ENCODE results near the gene MN1.
A peak's percentile ranks its signal among the peaks of the same experiment; 100 is the strongest.
"Not testable (repeated sequence)": the region's sequence is repeated elsewhere in the genome, so short reads cannot be mapped to it uniquely, and the experiment has no call there.

Gene MN1

DNA sequence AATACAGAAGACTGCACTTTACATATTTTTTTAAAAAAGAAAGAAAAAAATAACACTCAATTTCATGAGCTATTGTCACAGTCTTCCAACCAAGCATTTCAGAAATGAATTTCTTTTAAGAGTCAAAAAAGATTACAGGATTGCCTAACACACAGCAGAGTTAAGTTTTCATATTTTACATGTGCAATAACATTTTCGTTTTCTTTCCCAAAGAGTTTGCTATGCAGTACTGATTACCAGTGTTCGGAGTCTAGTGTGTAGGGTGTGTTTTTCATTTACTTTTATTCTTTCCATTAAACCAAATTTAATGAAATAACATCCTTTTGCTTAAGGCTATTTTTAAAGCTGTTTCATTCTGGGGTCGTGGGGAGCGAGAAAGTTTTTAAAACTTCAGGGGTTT is 53.2 kb downstream of the MN1 start:
- FAIRE-seq = no peak
- TF ChIP-seq, protein P1, sequence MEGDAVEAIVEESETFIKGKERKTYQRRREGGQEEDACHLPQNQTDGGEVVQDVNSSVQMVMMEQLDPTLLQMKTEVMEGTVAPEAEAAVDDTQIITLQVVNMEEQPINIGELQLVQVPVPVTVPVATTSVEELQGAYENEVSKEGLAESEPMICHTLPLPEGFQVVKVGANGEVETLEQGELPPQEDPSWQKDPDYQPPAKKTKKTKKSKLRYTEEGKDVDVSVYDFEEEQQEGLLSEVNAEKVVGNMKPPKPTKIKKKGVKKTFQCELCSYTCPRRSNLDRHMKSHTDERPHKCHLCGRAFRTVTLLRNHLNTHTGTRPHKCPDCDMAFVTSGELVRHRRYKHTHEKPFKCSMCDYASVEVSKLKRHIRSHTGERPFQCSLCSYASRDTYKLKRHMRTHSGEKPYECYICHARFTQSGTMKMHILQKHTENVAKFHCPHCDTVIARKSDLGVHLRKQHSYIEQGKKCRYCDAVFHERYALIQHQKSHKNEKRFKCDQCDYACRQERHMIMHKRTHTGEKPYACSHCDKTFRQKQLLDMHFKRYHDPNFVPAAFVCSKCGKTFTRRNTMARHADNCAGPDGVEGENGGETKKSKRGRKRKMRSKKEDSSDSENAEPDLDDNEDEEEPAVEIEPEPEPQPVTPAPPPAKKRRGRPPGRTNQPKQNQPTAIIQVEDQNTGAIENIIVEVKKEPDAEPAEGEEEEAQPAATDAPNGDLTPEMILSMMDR (IDR thresholded peaks at IDR 0.05; ENCODE audit: insufficient read depth, missing control alignments) = no peak
- no peak for DNase-seq (ENCODE audit: insufficient read length, low spot score)

DNA sequence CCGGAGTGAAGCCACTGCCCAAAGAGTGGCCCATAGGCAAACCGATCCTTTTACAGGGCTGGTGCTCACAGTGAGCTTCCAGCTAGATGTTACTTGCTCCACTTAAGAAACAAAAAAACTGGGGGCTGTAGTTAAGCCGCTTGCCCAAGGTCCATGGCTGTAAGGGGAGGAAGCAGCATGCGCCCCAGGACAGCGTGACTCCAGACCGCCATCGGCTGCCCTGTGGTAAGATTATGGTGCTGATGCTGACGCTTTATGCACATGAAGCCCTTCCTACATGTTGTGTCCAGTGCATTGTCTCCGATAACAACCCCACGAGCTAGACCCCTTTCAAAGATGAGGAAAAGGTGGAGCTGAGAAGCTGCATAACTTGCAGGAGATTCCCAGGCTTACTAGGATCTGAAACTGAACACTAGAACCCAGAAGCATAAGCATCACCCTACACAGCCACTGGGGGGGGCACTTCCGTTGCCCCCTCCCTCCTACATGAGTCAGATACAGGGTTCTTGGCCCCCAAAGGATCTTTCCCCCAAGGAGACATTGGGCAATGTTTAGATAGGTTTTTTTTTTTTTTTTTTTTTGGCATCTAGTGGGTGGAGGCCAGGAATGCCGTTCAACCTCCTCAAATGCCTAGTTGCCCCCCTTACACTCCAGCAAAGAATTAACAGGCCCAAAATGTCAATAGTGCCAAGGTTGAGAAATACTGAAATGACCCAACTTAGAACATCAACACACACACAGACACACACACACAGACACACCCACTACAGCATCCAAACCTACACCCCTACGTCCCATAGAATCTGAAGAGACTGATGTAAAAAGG is 53.9 kb downstream of the MN1 start:
- no peak for DNase-seq (ENCODE audit: insufficient read length, low spot score)
- no peak for FAIRE-seq
- TF ChIP-seq, protein P1 (IDR thresholded peaks at IDR 0.05; ENCODE audit: insufficient read depth, missing control alignments) = peak; percentile 18

DNA sequence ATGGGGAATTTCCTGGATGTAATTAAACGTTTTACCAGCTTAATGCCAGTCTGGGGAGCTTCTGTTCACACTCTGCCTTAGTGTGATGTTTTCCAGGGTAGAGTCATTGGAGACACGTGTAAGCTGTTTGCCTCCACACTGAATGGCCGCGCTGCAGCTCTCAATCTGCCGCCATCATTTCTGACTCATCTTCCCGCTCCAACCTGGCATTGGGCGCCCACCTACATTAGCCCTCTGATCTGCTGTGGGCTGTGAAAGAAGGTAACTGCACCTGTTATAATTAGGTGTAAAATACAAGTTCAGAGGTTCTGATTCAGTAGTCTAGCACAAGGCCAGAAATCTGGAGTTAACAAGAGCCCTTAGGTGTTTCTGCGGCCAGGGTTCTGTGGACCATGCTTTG is 54.6 kb downstream of the MN1 start:
- FAIRE-seq = no peak
- TF ChIP-seq, protein P1 (IDR thresholded peaks at IDR 0.05; ENCODE audit: insufficient read depth, missing control alignments) = no peak
- no peak for DNase-seq (ENCODE audit: insufficient read length, low spot score)

DNA sequence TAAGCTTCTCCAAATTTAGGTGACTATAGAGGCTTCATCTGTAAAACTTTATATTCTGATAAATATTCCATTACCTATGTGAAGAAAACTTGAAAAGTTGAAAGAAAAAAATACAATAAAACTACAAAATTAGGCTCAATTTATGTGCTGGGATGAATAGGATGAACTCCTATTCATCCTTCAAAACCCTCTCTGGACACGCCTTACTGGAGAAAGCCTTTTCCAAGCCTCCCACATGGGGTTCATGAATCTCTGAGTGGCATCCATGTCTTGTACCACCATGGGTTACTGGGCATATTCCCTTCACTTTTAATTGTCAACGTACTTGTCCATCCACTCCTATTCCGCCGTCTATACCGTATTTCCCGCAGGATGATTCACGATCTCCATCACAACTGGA is 55.7 kb downstream of the MN1 start:
- no peak for DNase-seq (ENCODE audit: insufficient read length, low spot score)
- TF ChIP-seq, protein P1 (IDR thresholded peaks at IDR 0.05; ENCODE audit: insufficient read depth, missing control alignments) = no peak
- no peak for FAIRE-seq

DNA sequence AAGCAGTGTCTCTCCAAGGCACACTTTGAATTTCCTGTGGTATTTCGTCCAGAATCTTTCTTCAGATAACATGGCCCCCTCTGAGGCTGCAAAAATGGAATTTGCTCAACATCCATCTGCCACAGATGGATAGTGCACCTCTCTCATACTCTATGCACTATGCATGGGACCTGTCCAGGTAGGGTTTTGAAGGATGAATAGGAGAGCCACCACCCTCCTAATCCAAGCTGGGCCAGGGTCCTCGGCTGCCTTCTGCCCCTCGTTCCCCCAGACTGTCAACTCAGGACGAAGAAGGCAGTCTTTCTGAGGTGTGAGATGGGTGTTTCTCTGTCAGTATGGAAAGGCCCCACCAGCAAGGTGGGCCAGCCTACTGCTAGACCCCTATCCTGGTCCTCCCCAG is 56.4 kb downstream of the MN1 start:
- TF ChIP-seq, protein P1 (IDR thresholded peaks at IDR 0.05; ENCODE audit: insufficient read depth, missing control alignments) = no peak
- no peak for DNase-seq (ENCODE audit: insufficient read length, low spot score)

DNA sequence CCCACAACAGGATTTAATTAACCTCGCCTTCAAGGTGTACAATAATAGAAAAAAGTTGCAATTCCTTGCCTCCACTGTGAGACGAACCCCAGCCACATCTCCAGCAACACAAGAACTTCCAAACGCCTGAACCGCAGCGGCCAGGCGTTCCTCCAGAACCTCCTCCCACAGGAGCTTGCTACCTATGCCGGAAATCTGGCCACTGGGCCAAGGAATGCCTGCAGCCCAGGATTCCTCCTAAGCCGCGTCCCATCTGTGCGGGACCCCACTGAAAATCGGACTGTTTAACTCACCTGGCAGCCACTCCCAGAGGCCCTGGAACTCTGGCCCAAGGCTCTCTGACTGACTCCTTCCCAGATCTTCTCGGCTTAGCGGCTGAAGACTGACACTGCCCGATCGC is 57.5 kb downstream of the MN1 start:
- not testable (repeated sequence) for FAIRE-seq; DNase-seq (ENCODE audit: insufficient read length, low spot score)

More for the DNA sequence above, 56.4 kb downstream of the MN1 start:
- FAIRE-seq = no peak

DNA sequence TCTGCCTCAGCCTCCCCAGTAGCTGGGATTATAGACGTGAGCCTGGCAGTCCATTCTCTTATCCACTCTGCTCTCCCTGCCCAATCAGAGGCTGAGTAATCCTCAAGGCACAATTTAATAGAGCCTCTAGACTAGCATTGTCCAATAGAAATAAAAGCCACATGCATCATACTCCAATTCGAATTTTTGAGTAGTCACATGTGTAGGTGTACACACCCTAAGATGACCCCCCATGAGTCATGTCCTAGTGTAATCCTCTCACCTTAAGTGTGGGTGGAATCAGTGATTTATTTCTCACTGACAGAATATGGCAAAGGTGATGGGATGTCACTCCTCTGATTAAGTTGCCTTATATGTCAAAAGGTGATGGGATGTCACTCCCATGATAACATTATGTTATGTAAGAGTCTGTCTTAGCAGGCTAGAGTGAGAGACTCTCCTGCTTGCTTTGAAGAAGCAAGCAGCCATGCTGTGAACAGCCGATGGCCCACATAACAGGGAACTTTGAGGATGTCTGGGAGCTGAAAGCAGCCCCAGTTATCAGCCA is 61.3 kb downstream of the MN1 start:
- TF ChIP-seq, protein P1 (IDR thresholded peaks at IDR 0.05; ENCODE audit: insufficient read depth, missing control alignments) = no peak
- no peak for DNase-seq (ENCODE audit: insufficient read length, low spot score)
- no peak for FAIRE-seq

Data from D721Med (cell line).